Muscle of leg (tissue), 11 donors: ENCODE data around the gene NEK5. TPM values are rescaled to one million over a fixed set of nuclear protein-coding genes. Genes with fewer than 3 reads are reported as not detected.

Source experiments
- DNase-seq: peaks from one replicate; pipeline ENCODE4 v3.0.0; 2013
- H3K27ac ChIP-seq: one replicate; pipeline ENCODE4 v1.5.1; 2013; ENCODE audit warnings: mild to moderate bottlenecking, low read length, control low read depth
- H3K27me3 ChIP-seq: one replicate; pipeline ENCODE4 v1.6.1; 2013; ENCODE audit warnings: low read length; ENCODE audit not compliant: control insufficient read depth, insufficient read depth
- H3K36me3 ChIP-seq: one replicate; pipeline ENCODE4 v1.6.1; 2013; ENCODE audit warnings: low read length; ENCODE audit not compliant: control insufficient read depth, insufficient read depth
- H3K4me1 ChIP-seq: one replicate; pipeline ENCODE4 v1.6.1; 2013; ENCODE audit warnings: low read length; ENCODE audit not compliant: control insufficient read depth, insufficient read depth
- H3K4me3 ChIP-seq: one replicate; pipeline ENCODE4 v1.5.1; 2013; ENCODE audit warnings: low read length, control low read depth
- H3K9me3 ChIP-seq: replicated peaks from 2 replicates; pipeline ENCODE4 v1.6.1; 2013; ENCODE audit warnings: low read depth, low read length; ENCODE audit not compliant: control insufficient read depth
- WGBS: methylation state at CpG from one replicate; pipeline ENCODE4 v1.1.5; 2013; ENCODE audit warnings: missing lambda C conversion rate; ENCODE audit not compliant: insufficient coverage; 5-methylcytosine and 5-hydroxymethylcytosine counted together
- polyA plus RNA-seq, 8 donors: library from polyadenylated mRNA; unstranded; fragments of 120-200 nt; gene quantifications; one replicate each; pipeline versions ENCODE4 v1.2.1 to v1.2.3, GENCODE V29; 2013; ENCODE audit warnings: inconsistent platforms in 1 of 8, low replicate concordance in 1 of 8; ENCODE audit not compliant: insufficient read length in 8 of 8, insufficient read depth in 1 of 8
- total RNA-seq: library from RNA; stranded (reverse); fragments of 120-200 nt; gene quantifications from one replicate; pipeline ENCODE4 v1.2.4, GENCODE V29; 2013

NEK5 gene
- total and polyA plus RNA-seq, 9 donors = 0.34 to 1.1 (median 0.69) TPM

- DNase-seq = peak; percentile 20
- Histone ChIP-seq H3K36me3 (no peaks in the 10 kb centered on the region), H3K4me1 (peaks cover 14% of the 10 kb centered on the region), H3K4me3 (no peak overlapping the region), H3K27me3 (no peaks in the 10 kb centered on the region), H3K27ac (no peak overlapping the region), H3K9me3 (no peaks in the 10 kb centered on the region)
- 65% methylated on average over 2 of the region's 4 CpGs for WGBS
These were observed 125.3 kb downstream of the NEK5 start for GRCh38 chr13:52003541-52003940.

DNA sequence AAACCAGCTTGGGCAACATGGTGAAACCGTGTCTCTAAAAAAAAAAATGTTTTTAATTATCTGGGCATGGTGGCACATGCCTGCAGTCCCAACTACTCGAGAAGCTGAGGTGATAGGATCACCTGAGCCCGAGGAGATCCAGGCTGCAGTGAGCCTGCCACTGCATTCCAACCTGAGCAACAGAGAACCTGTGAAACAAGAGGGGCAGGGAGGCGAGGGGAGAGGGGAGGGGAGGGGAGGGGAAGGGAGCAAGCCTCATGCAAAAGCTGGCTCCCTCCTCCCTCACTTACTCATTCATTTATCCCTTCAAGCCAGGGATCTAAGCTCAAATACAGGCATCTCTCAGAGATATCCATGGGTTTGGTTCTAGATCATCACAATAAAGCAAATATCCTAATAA is 126.5 kb downstream of the NEK5 start:
- 57% methylated on average over 3 of the region's 4 CpGs for WGBS
- H3K27ac ChIP-seq = no peak overlapping the region
- H3K27me3 ChIP-seq = no peaks in the 10 kb centered on the region
- H3K4me3 ChIP-seq = no peak overlapping the region
- DNase-seq = no peak
- peaks cover 21% of the 10 kb centered on the region for H3K4me1 ChIP-seq
- no peaks in the 10 kb centered on the region for H3K9me3 ChIP-seq
- no peaks in the 10 kb centered on the region for H3K36me3 ChIP-seq

- H3K4me3 ChIP-seq = no peak overlapping the region
- no peaks in the 10 kb centered on the region for H3K27me3 ChIP-seq
- H3K9me3 ChIP-seq = no peaks in the 10 kb centered on the region
- H3K36me3 ChIP-seq = no peaks in the 10 kb centered on the region
- H3K4me1 ChIP-seq = peaks cover 24% of the 10 kb centered on the region
- DNase-seq = no peak
- WGBS = 53% methylated on average over 3 of the region's 3 CpGs
- no peak overlapping the region for H3K27ac ChIP-seq
These were observed 127.6 kb downstream of the NEK5 start for GRCh38 chr13:52001120-52001731.

GRCh38 chr13:51999921-52000320 is 129.0 kb downstream of the NEK5 start:
- no peaks in the 10 kb centered on the region for H3K36me3 ChIP-seq
- no peaks in the 10 kb centered on the region for H3K9me3 ChIP-seq
- 36% methylated on average over 1 of the region's 1 CpG for WGBS
- peaks cover 34% of the 10 kb centered on the region for H3K4me1 ChIP-seq
- H3K27ac ChIP-seq = no peak overlapping the region
- no peak for DNase-seq
- H3K27me3 ChIP-seq = no peaks in the 10 kb centered on the region
- H3K4me3 ChIP-seq = no peak overlapping the region

GRCh38 chr13:51999510-51999911 is 129.4 kb downstream of the NEK5 start:
- no peak overlapping the region for H3K4me3 ChIP-seq
- WGBS = 57% methylated on average over 13 of the region's 13 CpGs
- H3K4me1 ChIP-seq = peaks cover 34% of the 10 kb centered on the region
- peak; percentile 63 for DNase-seq
- H3K9me3 ChIP-seq = no peaks in the 10 kb centered on the region
- no peaks in the 10 kb centered on the region for H3K36me3 ChIP-seq
- H3K27me3 ChIP-seq = no peaks in the 10 kb centered on the region
- no peak overlapping the region for H3K27ac ChIP-seq

DNA sequence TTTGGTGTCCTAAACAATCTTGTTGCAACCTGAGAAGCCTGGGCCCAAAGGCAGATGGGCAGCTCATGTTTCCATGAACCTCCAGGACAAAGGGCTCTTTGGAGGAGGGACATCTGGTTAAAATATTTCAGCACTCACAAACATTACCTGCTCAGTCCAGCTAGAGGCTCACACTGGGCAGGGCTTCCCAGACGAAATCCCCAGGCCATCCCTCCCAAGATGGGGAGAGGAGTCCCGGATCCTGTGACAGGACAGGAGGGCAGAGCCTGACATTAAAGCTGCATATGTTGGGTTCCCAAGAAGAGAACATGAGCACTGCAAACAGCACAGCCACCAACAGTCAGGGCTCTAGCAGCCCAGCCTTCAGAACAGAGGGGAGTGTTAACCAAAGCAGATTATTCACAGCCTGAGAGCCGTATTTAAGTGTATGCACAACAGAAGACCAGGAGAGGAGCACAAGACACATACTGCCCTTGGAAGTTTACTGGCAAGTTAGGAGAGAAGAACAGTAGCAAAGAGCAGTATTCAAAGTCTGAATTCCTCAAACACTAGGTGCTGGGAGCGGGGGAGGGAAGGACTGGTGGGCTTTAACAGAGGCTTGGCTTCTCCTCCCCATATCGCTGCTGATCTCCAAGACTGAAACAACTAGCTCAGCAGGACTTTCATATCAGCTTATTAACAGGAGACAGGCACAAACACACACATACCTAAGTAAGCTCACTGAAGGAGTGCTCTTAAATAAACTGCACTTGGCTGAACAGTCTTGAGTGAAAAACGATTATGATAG is 130.0 kb downstream of the NEK5 start:
- Histone ChIP-seq H3K27me3 (no peaks in the 10 kb centered on the region), H3K9me3 (no peaks in the 10 kb centered on the region), H3K27ac (no peak overlapping the region), H3K4me1 (peaks cover 34% of the 10 kb centered on the region), H3K4me3 (no peak overlapping the region), H3K36me3 (no peaks in the 10 kb centered on the region)
- 45% methylated on average over 2 of the region's 6 CpGs for WGBS
- DNase-seq = no peak

- H3K27me3 ChIP-seq = no peaks in the 10 kb centered on the region
- H3K4me3 ChIP-seq = no peak overlapping the region
- H3K27ac ChIP-seq = peak overlapping the region; percentile 13
- peaks cover 34% of the 10 kb centered on the region for H3K4me1 ChIP-seq
- H3K36me3 ChIP-seq = no peaks in the 10 kb centered on the region
- no peaks in the 10 kb centered on the region for H3K9me3 ChIP-seq
- 38% methylated on average over 5 of the region's 8 CpGs for WGBS
- DNase-seq = no peak
These were observed 131.1 kb downstream of the NEK5 start for GRCh38 chr13:51997641-51998330.

- no peaks in the 10 kb centered on the region for H3K9me3 ChIP-seq
- H3K36me3 ChIP-seq = no peaks in the 10 kb centered on the region
- H3K4me3 ChIP-seq = no peak overlapping the region
- WGBS = no CpG with 5 or more reads among the region's 2 CpGs
- no peaks in the 10 kb centered on the region for H3K27me3 ChIP-seq
- peak; percentile 57 for DNase-seq
- H3K27ac ChIP-seq = peak overlapping the region; percentile 13
- peaks cover 34% of the 10 kb centered on the region for H3K4me1 ChIP-seq
These were observed 131.7 kb downstream of the NEK5 start for GRCh38 chr13:51997186-51997585.

GRCh38 chr13:51996641-51997040 is 132.2 kb downstream of the NEK5 start:
- H3K27me3 ChIP-seq = no peaks in the 10 kb centered on the region
- H3K9me3 ChIP-seq = no peaks in the 10 kb centered on the region
- H3K4me3 ChIP-seq = no peak overlapping the region
- whole genome bisulfite sequencing = 100% methylated on average over 4 of the region's 4 CpGs
- peaks cover 34% of the 10 kb centered on the region for H3K4me1 ChIP-seq
- no peak overlapping the region for H3K27ac ChIP-seq
- no peak for DNase-seq
- H3K36me3 ChIP-seq = no peaks in the 10 kb centered on the region
